ENCODE results near the gene MTHFD2. TPM values are rescaled to one million over a fixed set of nuclear protein-coding genes. Genes with fewer than 3 reads are reported as not detected.

Gene MTHFD2
- total RNA-seq, 1 donor from 2014 or later = 101 TPM

DNA sequence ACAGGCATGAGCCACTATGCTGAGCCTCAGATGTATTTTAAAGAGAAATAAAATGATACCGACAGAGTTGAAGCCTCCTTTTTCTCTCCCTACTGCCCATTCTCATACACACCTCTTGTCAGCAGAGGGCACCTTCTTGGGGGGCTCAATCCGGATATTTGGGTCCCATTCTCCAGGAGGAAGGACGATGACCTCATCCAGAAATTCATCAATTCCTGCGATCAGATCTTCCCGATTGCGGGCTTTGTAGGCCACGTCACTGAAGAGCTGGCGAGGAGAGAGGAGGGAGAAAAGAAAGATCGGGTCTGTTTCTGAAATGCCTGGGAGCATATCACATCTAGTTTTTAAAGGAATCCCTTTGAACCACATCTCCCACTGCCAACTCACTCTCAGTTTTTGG lies 54.4 kb downstream of the MTHFD2 start:
- DNase-seq (ENCODE audit: low spot score) = no peak
- H3K27ac ChIP-seq = no peak overlapping the region
- no peak overlapping the region for H3K9ac ChIP-seq
- H3K27me3 ChIP-seq = no peaks in the 10 kb centered on the region
- Mint-ChIP-seq H3K9me3 (no peaks in the 10 kb centered on the region), H3K36me3 (peaks cover 2% of the 10 kb centered on the region), H3K4me3 (no peak overlapping the region), H3K27me3 (ENCODE audit: insufficient read depth, low read depth) (peaks cover 8% of the 10 kb centered on the region), H3K4me1 (no peaks in the 10 kb centered on the region), H3K27ac (no peak overlapping the region)
- no peaks in the 10 kb centered on the region for H3F3A ChIP-seq (ENCODE audit: low read depth)
- TF ChIP-seq EZH2phosphoT487 (IDR thresholded peaks at IDR 0.05) = no peak
- no peak for TF ChIP-seq EZH2 (IDR thresholded peaks at IDR 0.05)
- TF ChIP-seq, protein P1, sequence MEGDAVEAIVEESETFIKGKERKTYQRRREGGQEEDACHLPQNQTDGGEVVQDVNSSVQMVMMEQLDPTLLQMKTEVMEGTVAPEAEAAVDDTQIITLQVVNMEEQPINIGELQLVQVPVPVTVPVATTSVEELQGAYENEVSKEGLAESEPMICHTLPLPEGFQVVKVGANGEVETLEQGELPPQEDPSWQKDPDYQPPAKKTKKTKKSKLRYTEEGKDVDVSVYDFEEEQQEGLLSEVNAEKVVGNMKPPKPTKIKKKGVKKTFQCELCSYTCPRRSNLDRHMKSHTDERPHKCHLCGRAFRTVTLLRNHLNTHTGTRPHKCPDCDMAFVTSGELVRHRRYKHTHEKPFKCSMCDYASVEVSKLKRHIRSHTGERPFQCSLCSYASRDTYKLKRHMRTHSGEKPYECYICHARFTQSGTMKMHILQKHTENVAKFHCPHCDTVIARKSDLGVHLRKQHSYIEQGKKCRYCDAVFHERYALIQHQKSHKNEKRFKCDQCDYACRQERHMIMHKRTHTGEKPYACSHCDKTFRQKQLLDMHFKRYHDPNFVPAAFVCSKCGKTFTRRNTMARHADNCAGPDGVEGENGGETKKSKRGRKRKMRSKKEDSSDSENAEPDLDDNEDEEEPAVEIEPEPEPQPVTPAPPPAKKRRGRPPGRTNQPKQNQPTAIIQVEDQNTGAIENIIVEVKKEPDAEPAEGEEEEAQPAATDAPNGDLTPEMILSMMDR (IDR thresholded peaks at IDR 0.05) = no peak
- H3K9me3 ChIP-seq (ENCODE audit: low read depth) = no peaks in the 10 kb centered on the region
- no peak overlapping the region for H3K4me2 ChIP-seq
- H3K36me3 ChIP-seq = no peaks in the 10 kb centered on the region
- no peak overlapping the region for H2AFZ ChIP-seq (replicated peaks)
- no peaks in the 10 kb centered on the region for H3K4me1 ChIP-seq
- no peaks in the 10 kb centered on the region for H3K79me2 ChIP-seq (ENCODE audit: low read depth)
- H3K4me3 ChIP-seq = no peak overlapping the region
- H4K20me1 ChIP-seq (ENCODE audit: low read depth) = no peaks in the 10 kb centered on the region

DNA sequence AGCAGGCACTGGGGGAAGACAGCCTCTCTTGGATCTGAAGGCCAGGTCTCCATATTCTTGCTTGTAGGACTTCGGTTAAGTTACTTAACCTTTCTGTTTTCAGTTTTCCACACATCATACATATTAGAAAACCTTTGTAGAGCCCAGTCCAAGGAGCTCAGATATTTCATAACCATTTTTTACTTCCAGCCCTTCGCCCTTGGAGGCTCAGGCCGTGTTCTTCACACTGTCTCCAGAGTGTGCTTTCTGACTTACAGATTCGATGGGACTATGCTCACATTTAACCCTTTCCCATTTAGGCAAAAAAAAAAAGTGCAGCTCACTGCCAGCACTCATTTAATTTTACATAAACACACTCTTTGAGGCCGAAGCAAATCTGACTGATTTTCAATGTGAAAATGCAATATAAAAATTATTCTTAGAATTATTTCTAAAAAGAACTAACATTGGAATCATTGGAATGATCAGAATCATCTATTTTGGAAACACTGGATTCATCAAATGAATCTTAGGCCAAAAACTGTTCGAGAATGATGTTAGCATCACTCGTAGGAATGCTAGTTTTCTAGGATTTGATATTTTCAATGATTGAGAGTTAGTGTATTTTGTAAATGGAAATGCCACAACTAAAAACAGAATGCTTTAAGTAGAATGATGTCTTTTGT lies 55.0 kb downstream of the MTHFD2 start:
- no peaks in the 10 kb centered on the region for H4K20me1 ChIP-seq (ENCODE audit: low read depth)
- Mint-ChIP-seq H3K9me3 (no peaks in the 10 kb centered on the region), H3K27me3 (ENCODE audit: insufficient read depth, low read depth) (peaks cover 8% of the 10 kb centered on the region), H3K4me3 (no peak overlapping the region), H3K4me1 (no peaks in the 10 kb centered on the region), H3K36me3 (peaks cover 2% of the 10 kb centered on the region), H3K27ac (no peak overlapping the region)
- no peaks in the 10 kb centered on the region for H3K79me2 ChIP-seq (ENCODE audit: low read depth)
- H3F3A ChIP-seq (ENCODE audit: low read depth) = no peaks in the 10 kb centered on the region
- DNase-seq (ENCODE audit: low spot score) = no peak
- no peaks in the 10 kb centered on the region for H3K36me3 ChIP-seq
- no peaks in the 10 kb centered on the region for H3K9me3 ChIP-seq (ENCODE audit: low read depth)
- H3K27ac ChIP-seq = no peak overlapping the region
- no peak overlapping the region for H3K9ac ChIP-seq
- no peak overlapping the region for H3K4me2 ChIP-seq
- H3K4me1 ChIP-seq = no peaks in the 10 kb centered on the region
- TF ChIP-seq EZH2 (IDR thresholded peaks at IDR 0.05) (no peak), EZH2phosphoT487 (IDR thresholded peaks at IDR 0.05) (no peak)
- TF ChIP-seq, protein P1 (IDR thresholded peaks at IDR 0.05) = no peak
- H2AFZ ChIP-seq (replicated peaks) = no peak overlapping the region
- no peak overlapping the region for H3K4me3 ChIP-seq
- no peaks in the 10 kb centered on the region for H3K27me3 ChIP-seq

DNA sequence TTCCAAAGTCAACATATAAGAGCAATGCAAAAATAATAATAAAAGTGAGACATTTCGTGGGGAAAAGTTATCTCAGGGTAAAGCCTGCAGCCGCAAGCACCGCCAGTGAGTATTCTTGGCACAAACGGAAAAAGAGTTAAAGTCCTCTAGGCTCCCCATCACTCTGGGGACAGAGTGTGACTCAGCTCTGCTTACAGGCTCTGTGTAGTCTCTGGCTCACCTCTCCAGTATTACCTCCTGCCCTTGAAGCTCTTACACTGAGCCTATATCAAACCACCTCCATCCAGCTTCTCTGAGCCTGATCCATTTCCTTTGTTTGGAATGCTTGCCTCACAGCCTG lies 55.5 kb downstream of the MTHFD2 start:
- Histone ChIP-seq H3K36me3 (no peaks in the 10 kb centered on the region), H3K27me3 (no peaks in the 10 kb centered on the region), H3F3A (ENCODE audit: low read depth) (no peaks in the 10 kb centered on the region), H4K20me1 (ENCODE audit: low read depth) (no peaks in the 10 kb centered on the region), H3K4me3 (no peak overlapping the region), H3K79me2 (ENCODE audit: low read depth) (no peaks in the 10 kb centered on the region), H2AFZ (replicated peaks) (no peak overlapping the region), H3K4me1 (peaks cover 4% of the 10 kb centered on the region), H3K9ac (no peak overlapping the region), H3K4me2 (no peak overlapping the region), H3K27ac (no peak overlapping the region), H3K9me3 (ENCODE audit: low read depth) (no peaks in the 10 kb centered on the region)
- no peaks in the 10 kb centered on the region for H3K9me3 Mint-ChIP-seq
- DNase-seq (ENCODE audit: low spot score) = no peak
- TF ChIP-seq EZH2 (IDR thresholded peaks at IDR 0.05) (no peak), EZH2phosphoT487 (IDR thresholded peaks at IDR 0.05) (no peak)
- H3K36me3 Mint-ChIP-seq = peaks cover 2% of the 10 kb centered on the region
- no peaks in the 10 kb centered on the region for H3K4me1 Mint-ChIP-seq
- no peak overlapping the region for H3K4me3 Mint-ChIP-seq
- H3K27ac Mint-ChIP-seq = no peak overlapping the region
- peaks cover 8% of the 10 kb centered on the region for H3K27me3 Mint-ChIP-seq (ENCODE audit: insufficient read depth, low read depth)

DNA sequence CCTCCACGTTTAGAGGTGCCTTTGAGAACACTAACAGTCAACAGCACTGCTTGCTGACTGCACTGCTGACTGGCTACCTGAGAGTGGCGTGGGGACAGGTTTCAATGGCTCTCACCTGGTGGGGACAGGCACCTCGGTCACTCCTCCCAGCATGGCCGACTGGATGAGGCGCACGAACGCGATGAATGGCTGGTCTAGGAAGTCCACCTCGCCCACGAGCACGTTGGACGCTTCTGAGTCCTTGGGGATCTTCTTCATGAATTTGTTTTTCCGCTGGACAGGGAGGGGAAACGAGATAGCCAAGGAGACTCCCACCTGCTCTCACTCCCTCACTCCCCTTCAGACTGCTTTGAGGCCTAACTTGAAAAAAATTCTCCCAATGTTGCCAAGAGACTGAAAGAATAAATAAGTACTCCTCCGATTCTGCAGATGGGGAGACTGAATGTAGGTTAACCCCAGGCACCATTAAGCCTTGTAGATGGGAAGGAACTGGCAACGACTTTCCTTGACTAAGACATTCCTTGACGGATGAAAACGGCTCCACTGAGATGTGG lies 57.3 kb downstream of the MTHFD2 start:
- Mint-ChIP-seq H3K9me3 (no peaks in the 10 kb centered on the region), H3K4me3 (no peak overlapping the region), H3K4me1 (peaks cover 5% of the 10 kb centered on the region), H3K27ac (no peak overlapping the region), H3K36me3 (peaks cover 2% of the 10 kb centered on the region), H3K27me3 (ENCODE audit: insufficient read depth, low read depth) (peaks cover 2% of the 10 kb centered on the region)
- no peaks in the 10 kb centered on the region for H3K9me3 ChIP-seq (ENCODE audit: low read depth)
- H2AFZ ChIP-seq (replicated peaks) = no peak overlapping the region
- no peaks in the 10 kb centered on the region for H3F3A ChIP-seq (ENCODE audit: low read depth)
- no peak overlapping the region for H3K9ac ChIP-seq
- H3K4me1 ChIP-seq = peaks cover 8% of the 10 kb centered on the region
- H3K27me3 ChIP-seq = no peaks in the 10 kb centered on the region
- H4K20me1 ChIP-seq (ENCODE audit: low read depth) = no peaks in the 10 kb centered on the region
- DNase-seq (ENCODE audit: low spot score) = no peak
- H3K36me3 ChIP-seq = no peaks in the 10 kb centered on the region
- no peak overlapping the region for H3K4me2 ChIP-seq
- TF ChIP-seq EZH2phosphoT487 (IDR thresholded peaks at IDR 0.05) (no peak), EZH2 (IDR thresholded peaks at IDR 0.05) (no peak)
- TF ChIP-seq, protein P1 (IDR thresholded peaks at IDR 0.05) = no peak
- no peak overlapping the region for H3K27ac ChIP-seq
- no peaks in the 10 kb centered on the region for H3K79me2 ChIP-seq (ENCODE audit: low read depth)
- H3K4me3 ChIP-seq = no peak overlapping the region
